ENCODE results near the gene GUCD1. TPM values are rescaled to one million over a fixed set of nuclear protein-coding genes. Genes with fewer than 3 reads are reported as not detected.

GUCD1 gene
- polyA plus RNA-seq, 3 donors, result 67.1 to 85.9 (median 72.5) TPM

DNA sequence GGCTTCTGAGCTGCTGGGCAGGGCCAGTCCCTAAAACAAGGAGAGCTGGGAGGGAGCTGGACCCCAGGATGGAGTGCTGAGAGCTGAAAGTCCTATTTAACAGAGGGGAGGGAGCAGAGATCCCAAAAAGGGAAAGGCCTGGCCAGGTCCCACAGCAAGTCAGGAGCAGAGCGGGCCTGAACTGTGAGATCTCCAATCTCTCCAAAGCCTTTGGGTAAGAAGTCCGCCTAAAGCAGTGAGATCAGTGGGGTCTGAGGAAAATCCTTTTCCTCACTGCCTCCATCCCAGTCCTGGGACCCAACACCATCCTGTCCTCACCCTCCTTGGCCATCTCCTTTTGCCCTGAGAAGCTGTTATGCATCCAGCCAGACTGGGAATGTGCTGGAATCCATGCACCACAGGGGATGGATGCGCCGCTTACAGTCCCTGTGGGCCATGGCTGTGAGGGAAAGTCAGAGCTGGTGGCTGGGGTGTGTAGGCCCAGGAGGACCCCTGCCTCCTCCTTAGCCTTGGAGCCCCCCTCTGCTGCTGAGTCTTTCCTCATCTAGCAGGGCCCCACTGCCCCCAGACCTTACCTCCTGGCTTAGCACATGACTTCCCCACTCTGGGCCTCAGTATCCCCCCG lies 29.3 kb upstream of the GUCD1 start:
- H3K4me3 Mint-ChIP-seq, result no peak overlapping the region
- Histone ChIP-seq H4K20me1 (ENCODE audit: insufficient read depth, low read length) (no peaks in the 10 kb centered on the region), H3K9me3 (replicated peaks in 1 of 2; ENCODE audit: control insufficient read depth in 1 of 2, insufficient read depth in 1 of 2, low read length in 2 of 2) (no peaks in the 10 kb centered on the region), H3K36me3 (replicated peaks in 1 of 2; ENCODE audit: control insufficient read depth in 1 of 2, insufficient read depth in 2 of 2, low read length in 2 of 2) (no peaks in the 10 kb centered on the region), H2AFZ (ENCODE audit: insufficient read depth, low read depth, low read length, poor library complexity, severe bottlenecking) (no peak overlapping the region), H3K4me2 (replicated peaks; ENCODE audit: extremely low read depth, low read length, poor library complexity, severe bottlenecking) (no peak overlapping the region), H3K9ac (ENCODE audit: insufficient read depth, low read length, poor library complexity, severe bottlenecking) (no peak overlapping the region), H3K4me3 (replicated peaks in 1 of 3; ENCODE audit: low read depth in 2 of 3, low read length in 3 of 3) (no peak overlapping the region), H3K27me3 (ENCODE audit: control insufficient read depth in 2 of 2, insufficient read depth in 2 of 2, low read length in 2 of 2) (no peaks in the 10 kb centered on the region), H3K4me1 (ENCODE audit: control insufficient read depth in 1 of 2, insufficient read depth in 2 of 2, low read length in 2 of 2) (no peaks in the 10 kb centered on the region), H3K27ac (ENCODE audit: low read depth in 1 of 2, low read length in 2 of 2) (no peak overlapping the region), H3K79me2 (ENCODE audit: insufficient read depth, low read length) (no peaks in the 10 kb centered on the region)
- no peak overlapping the region for H3K27ac Mint-ChIP-seq
- peaks cover 0 to 2% (median 1%) of the 10 kb centered on the region in 3 donors for H3K27me3 Mint-ChIP-seq (ENCODE audit: low read depth in 3 of 3)
- no peak for DNase-seq
- peaks cover 3% of the 10 kb centered on the region for H3K4me1 Mint-ChIP-seq
- no peaks in the 10 kb centered on the region for H3K36me3 Mint-ChIP-seq
- TF ChIP-seq, protein P1, sequence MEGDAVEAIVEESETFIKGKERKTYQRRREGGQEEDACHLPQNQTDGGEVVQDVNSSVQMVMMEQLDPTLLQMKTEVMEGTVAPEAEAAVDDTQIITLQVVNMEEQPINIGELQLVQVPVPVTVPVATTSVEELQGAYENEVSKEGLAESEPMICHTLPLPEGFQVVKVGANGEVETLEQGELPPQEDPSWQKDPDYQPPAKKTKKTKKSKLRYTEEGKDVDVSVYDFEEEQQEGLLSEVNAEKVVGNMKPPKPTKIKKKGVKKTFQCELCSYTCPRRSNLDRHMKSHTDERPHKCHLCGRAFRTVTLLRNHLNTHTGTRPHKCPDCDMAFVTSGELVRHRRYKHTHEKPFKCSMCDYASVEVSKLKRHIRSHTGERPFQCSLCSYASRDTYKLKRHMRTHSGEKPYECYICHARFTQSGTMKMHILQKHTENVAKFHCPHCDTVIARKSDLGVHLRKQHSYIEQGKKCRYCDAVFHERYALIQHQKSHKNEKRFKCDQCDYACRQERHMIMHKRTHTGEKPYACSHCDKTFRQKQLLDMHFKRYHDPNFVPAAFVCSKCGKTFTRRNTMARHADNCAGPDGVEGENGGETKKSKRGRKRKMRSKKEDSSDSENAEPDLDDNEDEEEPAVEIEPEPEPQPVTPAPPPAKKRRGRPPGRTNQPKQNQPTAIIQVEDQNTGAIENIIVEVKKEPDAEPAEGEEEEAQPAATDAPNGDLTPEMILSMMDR (IDR thresholded peaks at IDR 0.05), result no peak
- no peaks in the 10 kb centered on the region for H3K9me3 Mint-ChIP-seq
- intact Hi-C loops (cut with micrococcal nuclease), result no loop called here
- WGBS (ENCODE audit: insufficient coverage), result 100% methylated on average over 1 of the region's 5 CpGs

- DNase-seq, result no peak
- Mint-ChIP-seq H3K27ac (peak overlapping the region in 1 of 7 donors; percentile 68), H3K27me3 (ENCODE audit: low read depth in 3 of 3) (peaks cover 0 to 2% (median 1%) of the 10 kb centered on the region in 3 donors), H3K36me3 (peaks cover 0 to 2% of the 10 kb centered on the region in 2 donors), H3K9me3 (no peaks in the 10 kb centered on the region), H3K4me1 (peaks cover 3% of the 10 kb centered on the region), H3K4me3 (no peak overlapping the region)
- no peak overlapping the region for H2AFZ ChIP-seq (ENCODE audit: insufficient read depth, low read depth, low read length, poor library complexity, severe bottlenecking)
- H3K27ac ChIP-seq (ENCODE audit: low read depth in 1 of 2, low read length in 2 of 2), result no peak overlapping the region
- intact Hi-C loops (cut with micrococcal nuclease), result no loop called here
- H4K20me1 ChIP-seq (ENCODE audit: insufficient read depth, low read length), result no peaks in the 10 kb centered on the region
- H3K27me3 ChIP-seq (ENCODE audit: control insufficient read depth in 2 of 2, insufficient read depth in 2 of 2, low read length in 2 of 2), result no peaks in the 10 kb centered on the region
- no peak overlapping the region for H3K4me3 ChIP-seq (replicated peaks in 1 of 3; ENCODE audit: low read depth in 2 of 3, low read length in 3 of 3)
- H3K79me2 ChIP-seq (ENCODE audit: insufficient read depth, low read length), result no peaks in the 10 kb centered on the region
- H3K9me3 ChIP-seq (replicated peaks in 1 of 2; ENCODE audit: control insufficient read depth in 1 of 2, insufficient read depth in 1 of 2, low read length in 2 of 2), result no peaks in the 10 kb centered on the region
- H3K9ac ChIP-seq (ENCODE audit: insufficient read depth, low read length, poor library complexity, severe bottlenecking), result no peak overlapping the region
- WGBS (ENCODE audit: insufficient coverage), result 91% methylated on average over 13 of the region's 19 CpGs
- H3K4me1 ChIP-seq (ENCODE audit: control insufficient read depth in 1 of 2, insufficient read depth in 2 of 2, low read length in 2 of 2), result no peaks in the 10 kb centered on the region
- H3K36me3 ChIP-seq (replicated peaks in 1 of 2; ENCODE audit: control insufficient read depth in 1 of 2, insufficient read depth in 2 of 2, low read length in 2 of 2), result no peaks in the 10 kb centered on the region
- TF ChIP-seq, protein P1 (IDR thresholded peaks at IDR 0.05), result no peak
- no peak overlapping the region for H3K4me2 ChIP-seq (replicated peaks; ENCODE audit: extremely low read depth, low read length, poor library complexity, severe bottlenecking)
Observed at GRCh38 chr22:24583221-24584165, 28.6 kb upstream of the GUCD1 start.

Measured in CD14-positive monocyte (primary cell).